GM04503 (cell line): Measurements from ENCODE around the gene KIAA0753.
"Not testable (repeated sequence)": the region's sequence is repeated elsewhere in the genome, so short reads cannot be mapped to it uniquely, and the experiment has no call there.

Experiments used
- DNase-seq: peaks from one replicate; pipeline ENCODE4 v3.0.0-alpha.2; 2012; ENCODE audit warnings: low read depth

Gene KIAA0753

GRCh38 chr17:6668727-6669425 lies 28.4 kb upstream of the KIAA0753 start:
- DNase-seq: no peak

- no peak for DNase-seq
Observed at GRCh38 chr17:6668219-6668618, 27.7 kb upstream of the KIAA0753 start.

GRCh38 chr17:6667516-6667915 lies 27.0 kb upstream of the KIAA0753 start:
- no peak for DNase-seq

GRCh38 chr17:6666557-6666956 lies 26.0 kb upstream of the KIAA0753 start:
- DNase-seq: no peak

GRCh38 chr17:6666077-6666521 lies 25.6 kb upstream of the KIAA0753 start:
- no peak for DNase-seq

GRCh38 chr17:6663200-6663599 lies 22.7 kb upstream of the KIAA0753 start:
- not testable (repeated sequence) for DNase-seq

- no peak for DNase-seq
Observed at GRCh38 chr17:6661464-6661848, 20.9 kb upstream of the KIAA0753 start.

- no peak for DNase-seq
Observed at GRCh38 chr17:6660805-6661463, 20.4 kb upstream of the KIAA0753 start.

- DNase-seq: no peak
Observed at GRCh38 chr17:6660101-6660500, 19.6 kb upstream of the KIAA0753 start.

- DNase-seq: not testable (repeated sequence)
Observed at GRCh38 chr17:6658411-6658810, 17.9 kb upstream of the KIAA0753 start.

GRCh38 chr17:6657633-6658287 lies 17.2 kb upstream of the KIAA0753 start:
- no peak for DNase-seq

- not testable (repeated sequence) for DNase-seq
Observed at GRCh38 chr17:6656797-6657632, 16.5 kb upstream of the KIAA0753 start.

GRCh38 chr17:6655732-6656361 lies 15.3 kb upstream of the KIAA0753 start:
- DNase-seq: not testable (repeated sequence)

- DNase-seq: no peak
Observed at GRCh38 chr17:6654841-6655731, 14.6 kb upstream of the KIAA0753 start.

- no peak for DNase-seq
Observed at GRCh38 chr17:6651919-6652452, 11.5 kb upstream of the KIAA0753 start.

GRCh38 chr17:6651354-6651918 lies 10.9 kb upstream of the KIAA0753 start, which contains the start of the genes C17orf100 and MED31:
C17orf100 (plus strand) TSS chr17:6651762; CDS start chr17:6651914, 152 bp downstream.
MED31 (minus strand) TSS chr17:6651605; CDS start chr17:6651528, 77 bp downstream.
- DNase-seq: peak; percentile 62

GRCh38 chr17:6648181-6648580 lies 7.7 kb upstream of the KIAA0753 start:
- DNase-seq: no peak

- no peak for DNase-seq
Observed at GRCh38 chr17:6643451-6644125, 3.1 kb upstream of the KIAA0753 start.

- DNase-seq: no peak
Observed at GRCh38 chr17:6642592-6642991, 2.1 kb upstream of the KIAA0753 start.
